ENCODE data around the gene NFAM1.

NFAM1 gene

DNA sequence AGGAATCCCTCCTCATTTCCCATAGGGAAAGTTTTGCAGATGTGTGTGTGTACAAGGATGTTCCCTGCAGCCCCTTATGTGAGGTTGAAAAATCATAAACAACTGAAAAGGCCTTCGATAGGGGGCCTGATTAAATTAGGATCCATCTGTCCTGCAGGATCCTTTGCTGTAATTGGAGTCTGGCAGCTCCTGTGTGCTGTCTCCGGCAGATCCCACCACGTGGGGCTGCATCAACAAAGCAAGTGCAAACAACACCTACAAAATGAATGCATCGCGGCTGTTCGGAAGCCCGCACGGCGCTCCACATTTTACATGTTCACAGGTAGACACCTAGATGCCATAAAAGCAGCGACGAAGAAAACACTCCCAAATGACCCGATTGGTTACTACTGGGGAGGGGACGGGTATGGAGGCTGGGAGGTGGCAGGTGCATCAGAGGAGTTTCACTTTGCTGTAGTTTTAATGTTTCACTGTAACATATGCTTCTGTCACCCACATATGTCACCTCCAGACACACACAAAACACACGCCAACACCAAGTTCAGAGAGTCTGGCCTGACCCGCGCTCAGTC, 52.2 kb downstream of the NFAM1 start:
- DNase-seq: no peak

- no peak for DNase-seq
Measured at GRCh38 chr22:42376711-42377554, 55.3 kb downstream of the NFAM1 start.

GRCh38 chr22:42375982-42376381, 56.2 kb downstream of the NFAM1 start:
- no peak for DNase-seq

GRCh38 chr22:42372976-42373375, 59.2 kb downstream of the NFAM1 start:
- no peak for DNase-seq

GRCh38 chr22:42371501-42371900, 60.7 kb downstream of the NFAM1 start:
- no peak for DNase-seq

DNA sequence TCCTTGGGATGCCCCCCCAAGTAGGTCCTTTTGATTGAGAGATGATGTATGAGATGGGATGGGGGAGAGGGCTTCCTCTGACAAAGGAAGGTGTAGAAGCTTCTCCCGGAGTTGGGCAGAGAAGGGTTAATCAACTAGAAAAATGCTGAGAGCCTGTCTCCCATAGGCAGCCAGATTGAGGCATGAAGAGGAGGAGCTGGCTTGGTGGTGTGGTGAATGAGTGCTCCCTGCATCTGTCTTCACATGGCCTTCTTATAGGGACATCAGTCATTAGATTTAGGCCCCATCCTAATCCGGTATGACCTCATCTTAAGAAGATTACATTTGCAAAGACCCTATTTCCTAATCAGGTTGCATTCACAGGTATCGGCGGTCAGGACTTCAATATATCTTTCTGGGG, 61.1 kb downstream of the NFAM1 start:
- DNase-seq: no peak

DNA sequence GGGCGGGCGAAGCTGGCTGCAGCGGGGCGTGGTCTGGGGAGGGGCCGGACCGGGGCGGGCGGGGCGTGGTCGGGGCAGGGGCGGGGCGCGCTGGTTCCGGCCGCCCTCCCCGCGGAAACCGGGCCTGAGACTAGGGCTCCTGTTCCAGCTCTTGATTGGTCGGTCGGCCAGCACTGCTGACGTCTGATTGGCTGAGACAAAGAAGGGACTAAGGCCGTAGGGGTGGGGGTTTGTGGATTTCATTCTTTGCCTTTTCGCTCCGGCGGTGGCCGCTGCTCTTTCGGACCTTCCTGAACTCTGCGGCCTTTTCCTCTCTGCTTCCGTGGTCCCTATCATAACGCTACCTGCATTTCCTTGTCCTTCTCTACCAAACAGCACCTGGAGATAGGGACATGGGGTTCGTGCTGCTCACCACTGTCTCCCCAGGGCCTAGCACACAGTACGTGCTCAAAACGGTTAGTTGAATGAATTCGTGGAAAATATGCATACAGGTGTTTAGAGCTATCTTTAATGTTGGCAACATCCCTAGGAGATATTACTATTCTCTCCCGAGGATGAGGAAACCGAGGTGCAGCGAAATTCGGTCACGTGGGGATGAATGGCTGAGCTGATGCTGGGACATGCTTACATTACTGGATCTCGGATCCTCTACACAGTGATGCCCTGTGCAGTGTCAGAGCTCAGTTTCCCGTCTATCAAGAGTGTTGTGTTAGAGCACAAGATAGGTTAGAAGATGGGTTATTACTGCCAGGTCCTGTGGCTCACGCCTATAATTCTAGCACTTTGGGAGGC, 62.8 kb downstream of the NFAM1 start:
- DNase-seq: peak; percentile 90

GRCh38 chr22:42368379-42369249, 63.6 kb downstream of the NFAM1 start:
- peak; percentile 40 for DNase-seq

DNA sequence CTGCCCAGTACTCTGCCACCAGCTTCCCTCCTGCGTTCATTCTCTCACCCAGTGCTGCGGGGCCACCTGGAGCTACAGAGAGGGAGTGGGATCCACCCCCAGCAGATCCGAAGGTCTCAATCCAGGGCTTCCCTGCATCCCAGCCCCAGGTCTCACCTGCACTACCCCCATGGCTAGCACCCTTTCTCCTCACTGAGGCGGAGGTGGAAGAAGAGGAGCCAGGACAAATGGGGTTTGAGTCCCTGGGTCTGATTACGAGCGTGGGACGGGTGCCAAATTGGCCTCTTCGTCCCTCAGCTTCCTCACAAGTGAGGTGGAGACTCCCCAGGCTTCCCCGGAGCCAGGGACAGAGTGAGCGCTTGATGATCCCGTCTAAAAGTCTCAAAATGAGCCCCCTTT, 64.2 kb downstream of the NFAM1 start:
- no peak for DNase-seq

DNA sequence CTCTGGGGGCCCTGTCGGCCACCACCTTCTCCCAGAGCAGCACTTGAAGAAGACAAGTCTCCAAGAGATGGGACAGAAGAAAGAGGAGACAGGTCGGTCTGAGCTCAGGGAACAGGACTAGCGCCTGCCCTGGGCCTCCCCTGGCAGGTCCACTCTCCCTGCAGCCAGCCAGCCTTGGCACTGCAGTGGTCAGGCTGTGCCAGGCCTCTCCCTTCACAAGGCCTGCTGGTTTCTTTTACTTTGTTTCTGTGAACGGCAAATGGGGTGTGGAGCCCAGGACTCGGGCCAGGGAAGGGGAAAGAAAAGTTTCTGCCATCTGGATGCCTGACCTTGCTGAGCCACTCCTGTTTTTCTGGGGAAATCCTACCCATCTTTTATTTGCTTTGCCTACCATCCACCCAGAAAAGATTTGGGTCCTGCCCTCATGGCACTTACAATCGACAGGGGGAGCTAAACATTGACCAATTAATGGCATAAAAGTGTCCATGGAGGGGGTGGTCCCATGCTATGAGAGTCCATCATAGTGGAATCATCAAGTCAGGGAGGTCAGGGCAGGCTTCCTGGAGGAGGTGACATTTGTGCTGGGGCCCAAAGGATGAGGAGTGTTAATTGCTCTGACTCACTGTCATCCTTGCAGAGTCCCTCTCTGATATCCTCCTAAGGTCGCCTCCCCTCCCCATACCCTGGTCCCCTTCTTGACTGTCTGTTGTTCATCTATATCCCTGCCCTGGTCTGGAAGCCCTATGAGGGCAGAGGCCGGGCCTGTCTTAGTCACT, 65.2 kb downstream of the NFAM1 start:
- DNase-seq: no peak

DNA sequence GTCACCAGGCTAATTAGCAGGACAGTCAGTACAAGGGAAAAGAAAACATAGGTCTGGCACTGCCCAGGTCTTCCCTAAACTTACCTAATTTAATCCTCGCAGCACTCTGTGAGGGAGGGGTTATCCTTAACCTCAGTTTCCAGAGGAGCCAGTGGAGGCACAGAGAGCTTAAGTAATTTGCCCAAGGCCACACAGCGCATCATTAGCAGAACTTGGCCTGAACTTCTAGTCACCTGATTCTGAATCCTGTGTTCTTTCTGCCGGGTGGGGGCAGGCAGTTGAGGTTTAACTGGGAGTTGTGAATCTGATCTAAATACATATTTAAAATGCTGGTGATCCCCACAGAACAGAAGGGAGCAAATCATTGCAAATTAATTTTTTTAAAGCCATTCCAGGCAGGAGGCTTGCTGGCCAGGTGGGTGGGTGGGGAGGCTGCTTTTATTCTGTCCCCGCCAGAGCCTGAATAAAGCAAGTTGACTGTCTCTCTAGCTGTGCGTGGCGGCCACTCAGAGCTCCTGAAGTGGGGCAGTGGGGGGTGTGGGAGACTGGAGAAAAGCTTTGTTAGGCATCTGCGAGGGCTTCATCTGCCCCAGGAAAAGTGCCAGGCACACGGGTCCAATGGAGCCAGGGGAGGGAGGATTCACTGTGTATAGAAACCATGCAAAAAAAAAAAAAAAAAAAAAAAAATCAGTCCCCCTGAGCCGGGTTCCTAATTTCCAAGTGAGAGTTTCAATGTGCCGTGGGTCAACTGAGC, 66.1 kb downstream of the NFAM1 start:
- no peak for DNase-seq

DNA sequence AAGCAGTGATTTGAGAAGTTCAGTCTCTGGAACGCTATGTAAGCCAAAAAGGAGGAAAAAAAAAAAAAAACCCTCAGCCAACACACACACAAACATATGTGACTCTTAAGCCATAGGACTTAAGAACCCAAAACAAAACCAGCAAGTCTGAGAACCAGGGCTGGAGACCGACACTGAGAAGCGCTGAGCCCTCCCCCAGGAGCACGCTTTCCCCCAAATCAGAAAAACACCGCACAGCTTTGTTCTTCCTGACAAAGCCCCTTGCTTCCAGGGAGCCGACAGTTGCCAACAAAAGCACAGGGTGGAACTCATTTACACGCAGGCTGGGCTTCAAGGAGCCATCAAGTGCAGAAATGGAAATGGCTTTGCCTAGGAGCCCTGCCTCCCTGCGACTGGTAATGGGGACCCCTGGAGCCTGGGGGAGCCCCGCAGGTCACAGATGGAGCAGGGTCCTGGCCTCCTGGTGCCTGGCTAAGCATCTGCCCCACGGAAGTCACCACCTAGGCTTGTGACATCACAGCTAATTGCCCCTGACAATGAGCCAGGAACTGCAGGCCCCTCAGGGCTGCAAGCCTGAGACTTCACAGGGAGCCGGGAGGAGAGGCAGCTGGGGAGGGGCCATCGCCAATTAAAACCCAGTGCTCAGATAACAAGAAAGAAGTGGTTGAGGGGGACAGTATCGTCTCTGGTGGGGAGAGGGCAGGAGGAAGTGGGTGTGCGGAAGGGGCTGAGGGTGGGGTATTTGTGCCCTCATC, 66.9 kb downstream of the NFAM1 start:
- DNase-seq: no peak

DNA sequence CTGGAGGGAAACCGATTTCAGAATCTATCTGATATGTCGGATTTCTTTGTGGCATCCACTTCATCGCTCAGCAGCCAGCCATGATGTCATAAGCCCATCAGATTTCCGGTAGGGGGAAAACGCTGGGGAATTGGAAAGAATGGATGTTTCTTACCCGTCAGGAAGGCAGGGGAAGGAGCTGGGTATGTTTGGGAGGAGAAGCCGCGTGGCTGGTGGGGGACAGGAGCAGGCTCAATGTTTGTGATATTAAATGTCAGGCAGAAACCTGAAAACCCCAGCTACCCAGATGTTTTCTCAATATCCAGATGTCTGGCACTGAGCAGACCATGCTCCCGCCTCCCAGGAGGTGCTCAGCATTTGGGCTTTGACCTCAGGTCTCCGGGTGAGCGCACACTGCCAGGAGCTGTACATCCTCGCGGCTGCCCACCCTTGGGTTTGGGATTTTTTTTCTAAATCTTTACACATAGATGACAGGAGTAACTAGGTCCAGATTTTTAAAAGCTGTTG, 67.5 kb downstream of the NFAM1 start:
- DNase-seq: no peak

- DNase-seq: no peak
Measured at GRCh38 chr22:42363892-42364291, 68.3 kb downstream of the NFAM1 start.

DNA sequence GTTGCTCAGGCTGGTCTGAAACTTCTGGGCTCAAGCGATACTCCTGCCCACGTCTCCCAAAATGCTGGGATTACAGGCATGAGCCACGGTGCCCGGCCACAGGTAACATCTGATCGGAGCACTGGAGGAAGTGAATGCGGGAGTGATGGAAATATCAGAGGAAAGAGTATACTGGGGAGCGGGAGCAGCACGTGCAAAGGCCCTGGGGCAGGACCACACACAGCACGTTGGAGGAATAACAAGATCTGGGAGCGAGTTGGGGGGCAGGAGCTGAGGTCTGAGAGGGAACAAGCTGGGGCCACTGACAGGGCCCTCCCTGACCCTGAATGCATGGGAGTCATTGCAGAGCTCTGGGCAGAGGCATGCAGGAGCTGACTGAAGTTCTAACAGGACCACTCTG, 70.7 kb downstream of the NFAM1 start:
- no peak for DNase-seq

DNA sequence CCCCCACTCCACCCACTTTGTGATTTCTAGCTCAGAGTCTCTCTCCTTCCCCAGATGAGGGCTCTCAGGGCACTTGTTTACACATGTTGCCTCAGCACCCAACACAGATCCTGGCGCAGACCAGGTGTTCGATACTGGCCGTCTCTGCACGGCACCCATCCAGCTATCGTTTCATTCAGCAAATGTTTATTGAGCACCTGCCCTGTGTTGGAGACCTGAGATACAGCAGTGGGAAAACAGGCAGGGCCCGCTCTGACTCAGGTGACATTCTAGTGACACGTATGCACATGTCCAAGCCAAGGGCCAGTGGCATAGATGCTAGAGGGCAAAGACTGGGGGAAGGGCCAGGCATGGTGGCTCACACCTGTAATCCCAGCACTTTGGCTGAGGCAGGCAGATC, 71.9 kb downstream of the NFAM1 start:
- DNase-seq: no peak

DNA sequence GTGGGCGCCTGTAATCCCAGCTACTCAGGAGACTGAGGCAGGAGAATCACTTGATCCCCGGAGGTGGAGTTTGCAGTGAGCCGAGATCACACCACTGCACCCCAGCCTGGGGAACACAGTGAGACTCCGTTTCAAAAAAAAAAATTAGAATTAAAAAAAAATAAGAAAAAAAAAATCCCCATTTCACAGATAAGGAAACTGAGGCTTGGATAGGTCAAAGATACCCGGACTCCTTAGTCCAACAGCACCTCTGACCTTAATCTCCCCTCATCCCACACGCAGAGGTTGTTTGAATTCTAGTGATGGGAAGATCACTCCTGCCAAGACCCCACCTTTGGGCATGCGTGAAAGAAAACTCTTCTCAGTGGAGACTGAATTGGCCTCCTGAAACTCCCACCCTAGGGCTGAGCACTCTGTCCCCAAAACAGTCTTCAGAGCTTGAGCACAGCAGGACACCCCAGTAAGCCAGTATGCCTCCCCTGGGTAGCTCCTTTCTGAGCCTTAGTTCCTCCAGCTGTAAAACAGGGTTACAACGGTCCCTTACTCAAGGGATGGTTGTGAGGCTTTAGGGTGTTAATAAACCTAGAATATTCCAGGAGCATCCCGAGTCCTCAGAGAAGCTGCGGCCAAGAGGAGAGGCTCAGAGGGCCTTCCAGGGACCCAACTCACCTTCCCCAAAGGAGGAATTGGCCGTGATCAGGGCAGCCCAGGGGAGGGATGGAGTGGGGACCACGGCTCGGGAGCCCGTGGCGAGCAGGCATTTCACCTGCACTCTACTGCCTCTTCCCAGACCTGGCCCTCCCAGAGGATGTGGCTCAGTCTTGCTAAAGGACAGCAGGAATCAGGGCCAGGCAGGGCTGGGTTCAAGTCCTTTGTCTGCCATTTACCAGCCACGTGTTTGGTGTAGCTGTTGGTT, 73.3 kb downstream of the NFAM1 start:
- no peak for DNase-seq

- DNase-seq: no peak
Measured at GRCh38 chr22:42357634-42358296, 74.4 kb downstream of the NFAM1 start.

GRCh38 chr22:42357221-42357620, 75.0 kb downstream of the NFAM1 start:
- no peak for DNase-seq

Measured in CD4-positive, alpha-beta T cell treated with Interleukin-12 subunit alpha and Interleukin-12 subunit beta, for 1 hour (primary cell).